Activated B cell treated with CpG ODN at 0.5 μM for 24 hours (primary cell): ENCODE data around the gene NYAP2. TPM values are rescaled to one million over a fixed set of nuclear protein-coding genes. Genes with fewer than 3 reads are reported as not detected.

ENCODE experiments used
- ATAC-seq: fragments of 200-7000 bp; cut with Tn5 transposase; one replicate; pipeline ENCODE4 v1.10.0; 2021; ENCODE audit warnings: low read depth, mild to moderate bottlenecking, moderate library complexity
- CTCF ChIA-PET: fragments of 350-600 bp; sonication (Branson Sonifier 250); formaldehyde crosslinking; loops from one replicate; lab custom pipeline; 2021; ENCODE audit warnings: antibody characterized with exemption; lab: Charles Lee
- POLR2A ChIA-PET: fragments of 350-600 bp; sonication (Branson Sonifier 250); formaldehyde crosslinking; loops from one replicate; lab custom pipeline; 2021; ENCODE audit warnings: antibody characterized with exemption; lab: Charles Lee
- DNase-seq: peaks from one replicate; pipeline ENCODE4 v3.0.0; 2022
- H3K27ac Mint-ChIP-seq: one replicate; pipeline ENCODE4 v1.8.0; 2020; ENCODE audit warnings: mixed read lengths
- H3K27me3 Mint-ChIP-seq: one replicate; pipeline ENCODE4 v1.8.0; 2021; ENCODE audit warnings: mixed read lengths
- H3K36me3 Mint-ChIP-seq: one replicate; pipeline ENCODE4 v1.8.0; 2021; ENCODE audit warnings: low read depth, mixed read lengths
- H3K4me1 Mint-ChIP-seq: one replicate; pipeline ENCODE4 v1.8.0; 2021; ENCODE audit warnings: mixed read lengths
- H3K4me3 Mint-ChIP-seq: one replicate; pipeline ENCODE4 v1.8.0; 2020; ENCODE audit warnings: mild to moderate bottlenecking, mixed read lengths
- H3K9me3 Mint-ChIP-seq: one replicate; pipeline ENCODE4 v1.8.0; 2020; ENCODE audit warnings: mixed read lengths
- CTCF ChIP-seq: fragments of 200-600 bp; IDR thresholded peaks from one replicate; pipeline ENCODE4 v1.8.0; 2022; ENCODE audit warnings: antibody characterized with exemption, mild to moderate bottlenecking
- intact Hi-C: fragments of 100-400 bp; cut with micrococcal nuclease; formaldehyde crosslinking; loops from one replicate; pipeline ENCODE4 v1.15.1; 2024
- total RNA-seq: library from RNA; stranded (reverse); gene quantifications from 2 replicates; pipeline ENCODE4 v1.2.3, GENCODE V29; 2022

The NYAP2 gene
- total RNA-seq, 1 donor from 2014 or later = 0.07 TPM

GRCh38 chr2:225414902-225415301, 15.4 kb downstream of the NYAP2 start:
- DNase-seq (no peak), ATAC-seq (no peak)
- intact Hi-C loops = no loop called here
- ChIA-PET POLR2A (no interaction called here), CTCF (no interaction called here)
- peaks cover 3% of the 10 kb centered on the region for H3K27me3 Mint-ChIP-seq
- no peaks in the 10 kb centered on the region for H3K36me3 Mint-ChIP-seq
- TF ChIP-seq CTCF = no peak
- no peak overlapping the region for H3K4me3 Mint-ChIP-seq
- no peak overlapping the region for H3K27ac Mint-ChIP-seq
- H3K4me1 Mint-ChIP-seq = no peaks in the 10 kb centered on the region
- H3K9me3 Mint-ChIP-seq = no peaks in the 10 kb centered on the region

- POLR2A ChIA-PET = no interaction called here
- intact Hi-C loops = no loop called here
- no peaks in the 10 kb centered on the region for H3K4me1 Mint-ChIP-seq
- peaks cover 3% of the 10 kb centered on the region for H3K27me3 Mint-ChIP-seq
- no peak overlapping the region for H3K4me3 Mint-ChIP-seq
- DNase-seq = no peak
- H3K36me3 Mint-ChIP-seq = no peaks in the 10 kb centered on the region
- no peaks in the 10 kb centered on the region for H3K9me3 Mint-ChIP-seq
- TF ChIP-seq CTCF = no peak
- H3K27ac Mint-ChIP-seq = no peak overlapping the region
- CTCF ChIA-PET = no interaction called here
- no peak for ATAC-seq
Observed at GRCh38 chr2:225415341-225415740, 15.8 kb downstream of the NYAP2 start.

DNA sequence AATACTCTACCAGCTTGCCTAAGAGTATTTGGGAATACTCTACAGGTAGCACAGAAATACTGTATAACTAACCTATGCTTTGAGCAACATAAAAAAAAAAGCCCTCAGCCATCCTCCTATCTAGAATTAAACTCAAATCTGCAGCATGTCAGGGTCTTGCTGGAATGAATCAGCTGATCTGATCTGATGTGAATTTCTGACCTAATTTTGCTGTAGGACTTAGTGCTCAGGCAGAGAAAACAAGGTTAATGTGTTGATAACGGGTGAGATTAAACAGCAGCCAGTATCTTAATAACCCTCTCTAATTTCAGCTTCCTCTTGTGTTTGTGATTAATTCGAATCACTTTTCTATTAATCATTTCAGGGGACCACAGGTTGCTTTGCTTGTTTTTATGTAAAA, 16.3 kb downstream of the NYAP2 start:
- H3K36me3 Mint-ChIP-seq = no peaks in the 10 kb centered on the region
- intact Hi-C loops = no loop called here
- H3K27me3 Mint-ChIP-seq = peaks cover 3% of the 10 kb centered on the region
- no peak for ATAC-seq
- H3K27ac Mint-ChIP-seq = no peak overlapping the region
- no peaks in the 10 kb centered on the region for H3K4me1 Mint-ChIP-seq
- POLR2A ChIA-PET = no interaction called here
- no peaks in the 10 kb centered on the region for H3K9me3 Mint-ChIP-seq
- CTCF ChIA-PET = no interaction called here
- TF ChIP-seq CTCF = no peak
- no peak for DNase-seq
- H3K4me3 Mint-ChIP-seq = no peak overlapping the region

DNA sequence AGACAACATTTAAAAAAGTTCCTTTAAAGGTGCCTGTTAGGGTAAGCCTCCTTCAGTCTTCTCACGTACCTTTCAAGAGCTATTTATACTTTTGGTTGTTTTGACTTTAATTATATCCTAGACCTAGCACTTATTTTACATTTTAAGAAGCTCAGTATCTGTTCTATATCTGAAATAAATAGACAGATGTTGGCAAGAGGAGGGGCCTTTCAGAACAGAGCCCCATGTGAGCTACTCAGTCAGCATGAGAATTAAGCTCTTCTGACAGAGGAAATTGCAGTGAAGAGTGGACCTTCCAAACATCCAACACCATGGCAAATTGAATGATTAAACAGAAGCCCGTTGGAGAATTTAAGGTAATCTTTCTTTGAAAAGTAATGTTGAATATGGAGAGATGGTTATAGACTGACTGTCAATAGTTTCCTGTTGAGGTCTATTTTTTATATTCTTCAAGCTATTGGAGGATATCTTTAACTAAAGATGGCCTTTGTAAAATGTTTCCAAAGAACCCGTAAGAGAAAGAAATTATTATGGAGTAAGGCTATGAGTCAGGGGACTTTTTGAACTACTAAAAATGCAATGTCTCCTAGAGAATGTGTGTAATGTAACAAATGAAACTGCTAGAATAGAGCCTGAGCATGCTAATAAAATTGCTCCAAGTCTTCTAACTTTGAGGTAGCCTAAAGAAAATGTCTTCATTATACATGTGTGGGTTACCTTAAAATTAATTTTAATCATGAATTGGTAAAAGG, 17.3 kb downstream of the NYAP2 start:
- TF ChIP-seq CTCF = no peak
- ATAC-seq (no peak), DNase-seq (no peak)
- no peak overlapping the region for H3K4me3 Mint-ChIP-seq
- no peaks in the 10 kb centered on the region for H3K4me1 Mint-ChIP-seq
- H3K9me3 Mint-ChIP-seq = no peaks in the 10 kb centered on the region
- CTCF ChIA-PET = no interaction called here
- H3K36me3 Mint-ChIP-seq = no peaks in the 10 kb centered on the region
- no peak overlapping the region for H3K27ac Mint-ChIP-seq
- no peaks in the 10 kb centered on the region for H3K27me3 Mint-ChIP-seq
- POLR2A ChIA-PET = no interaction called here
- intact Hi-C loops = no loop called here

GRCh38 chr2:225419033-225419432, 19.5 kb downstream of the NYAP2 start:
- Mint-ChIP-seq H3K9me3 (no peaks in the 10 kb centered on the region), H3K27me3 (no peaks in the 10 kb centered on the region), H3K4me1 (no peaks in the 10 kb centered on the region), H3K27ac (no peak overlapping the region), H3K36me3 (no peaks in the 10 kb centered on the region), H3K4me3 (no peak overlapping the region)
- DNase-seq (no peak), ATAC-seq (no peak)
- no peak for TF ChIP-seq CTCF
- ChIA-PET POLR2A (no interaction called here), CTCF (no interaction called here)
- intact Hi-C loops = no loop called here
